Nephron progenitor cell (in vitro differentiated cells): ENCODE data around the gene COA3.
"Not testable (repeated sequence)": the region's sequence is repeated elsewhere in the genome, so short reads cannot be mapped to it uniquely, and the experiment has no call there.

ENCODE experiments used
- DNase-seq: peaks from one replicate; pipeline ENCODE4 v3.0.0; 2021
- H3K27ac Mint-ChIP-seq: 2 replicates; pipeline ENCODE4 v1.8.0; 2021; ENCODE audit warnings: mild to moderate bottlenecking, moderate library complexity, mixed read lengths
- H3K27me3 Mint-ChIP-seq: 2 replicates; pipeline ENCODE4 v1.8.0; 2021; ENCODE audit warnings: mild to moderate bottlenecking, low read depth, mixed read lengths; ENCODE audit not compliant: poor library complexity
- H3K36me3 Mint-ChIP-seq: 2 replicates; pipeline ENCODE4 v1.8.0; 2021; ENCODE audit warnings: low read depth, mixed read lengths
- H3K4me1 Mint-ChIP-seq: 2 replicates; pipeline ENCODE4 v1.8.0; 2021; ENCODE audit warnings: mixed read lengths
- H3K4me3 Mint-ChIP-seq: 2 replicates; pipeline ENCODE4 v1.8.0; 2021; ENCODE audit warnings: mild to moderate bottlenecking, moderate library complexity, mixed read lengths
- H3K9me3 Mint-ChIP-seq: 2 replicates; pipeline ENCODE4 v1.8.0; 2021; ENCODE audit warnings: mild to moderate bottlenecking, moderate library complexity, mixed read lengths
- CTCF ChIP-seq: fragments of 200-600 bp; sonication (generic); IDR thresholded peaks from 2 replicates; pipeline ENCODE4 v1.5.0; 2021; ENCODE audit warnings: antibody characterized with exemption

COA3 gene

GRCh38 chr17:42775534-42776098 lies 22.9 kb downstream of the COA3 start:
- H3K36me3 Mint-ChIP-seq: peaks cover 15% of the 10 kb centered on the region
- H3K4me3 Mint-ChIP-seq: peak overlapping the region; percentile 100
- peaks cover 5% of the 10 kb centered on the region for H3K27me3 Mint-ChIP-seq
- DNase-seq: no peak
- TF ChIP-seq CTCF: no peak
- no peaks in the 10 kb centered on the region for H3K9me3 Mint-ChIP-seq
- no peak overlapping the region for H3K27ac Mint-ChIP-seq
- H3K4me1 Mint-ChIP-seq: peaks cover 45% of the 10 kb centered on the region

GRCh38 chr17:42774066-42774745 lies 24.3 kb downstream of the COA3 start:
- peak overlapping the region; percentile 98 for H3K27ac Mint-ChIP-seq
- H3K27me3 Mint-ChIP-seq: peaks cover 5% of the 10 kb centered on the region
- no peak for DNase-seq
- H3K4me1 Mint-ChIP-seq: peaks cover 35% of the 10 kb centered on the region
- peak overlapping the region; percentile 100 for H3K4me3 Mint-ChIP-seq
- H3K9me3 Mint-ChIP-seq: no peaks in the 10 kb centered on the region
- peaks cover 15% of the 10 kb centered on the region for H3K36me3 Mint-ChIP-seq
- TF ChIP-seq CTCF: no peak

GRCh38 chr17:42773290-42774035 lies 25.0 kb downstream of the COA3 start, which contains the start of gene VPS25:
TSS of gene VPS25 (plus strand) at chr17:42773449. CDS start at chr17:42773476, 27 bp downstream.
- Mint-ChIP-seq H3K27ac (peak within 1 kb of the TSS; percentile 98), H3K36me3 (peaks cover 15% of the 10 kb centered on the region), H3K4me3 (peak within 1 kb of the TSS; percentile 100), H3K27me3 (peaks cover 11% of the 10 kb centered on the region), H3K9me3 (no peaks in the 10 kb centered on the region), H3K4me1 (peaks cover 40% of the 10 kb centered on the region)
- peak; percentile 73 for DNase-seq
- TF ChIP-seq CTCF: no peak

- peak overlapping the region; percentile 98 for H3K27ac Mint-ChIP-seq
- H3K4me3 Mint-ChIP-seq: peak overlapping the region; percentile 100
- peaks cover 45% of the 10 kb centered on the region for H3K4me1 Mint-ChIP-seq
- DNase-seq: no peak
- peaks cover 15% of the 10 kb centered on the region for H3K36me3 Mint-ChIP-seq
- TF ChIP-seq CTCF: no peak
- peaks cover 16% of the 10 kb centered on the region for H3K27me3 Mint-ChIP-seq
- no peaks in the 10 kb centered on the region for H3K9me3 Mint-ChIP-seq
These were observed 25.6 kb downstream of the COA3 start for GRCh38 chr17:42772945-42773289.

GRCh38 chr17:42769964-42770363 lies 28.5 kb downstream of the COA3 start:
- H3K4me3 Mint-ChIP-seq: not testable (repeated sequence)

GRCh38 chr17:42768006-42768405 lies 30.5 kb downstream of the COA3 start:
- H3K27ac Mint-ChIP-seq, H3K4me3 Mint-ChIP-seq: not testable (repeated sequence)

More at GRCh38 chr17:42769964-42770363, 28.5 kb downstream of the COA3 start:
- peaks cover 27% of the 10 kb centered on the region for H3K27me3 Mint-ChIP-seq
- H3K9me3 Mint-ChIP-seq, DNase-seq, H3K36me3 Mint-ChIP-seq, H3K27ac Mint-ChIP-seq: not testable (repeated sequence)
- H3K4me1 Mint-ChIP-seq: peaks cover 48% of the 10 kb centered on the region

More at GRCh38 chr17:42768006-42768405, 30.5 kb downstream of the COA3 start:
- Mint-ChIP-seq H3K4me1 (peaks cover 38% of the 10 kb centered on the region), H3K27me3 (peaks cover 28% of the 10 kb centered on the region)
- not testable (repeated sequence) for H3K9me3 Mint-ChIP-seq, H3K36me3 Mint-ChIP-seq, DNase-seq
